NT2/D1 (cell line): Measurements from ENCODE around the gene PRND.

Experiments used
- DNase-seq: peaks from one replicate; pipeline ENCODE4 v3.0.0-alpha.2; 2011; ENCODE audit warnings: low read depth, low spot score
- H3K27me3 ChIP-seq: 2 replicates; pipeline ENCODE4 v1.6.0; 2011; ENCODE audit warnings: mild to moderate bottlenecking; ENCODE audit not compliant: insufficient read length, insufficient read depth
- H3K36me3 ChIP-seq: 2 replicates; pipeline ENCODE4 v1.6.1; 2011; ENCODE audit warnings: mild to moderate bottlenecking, low read length, mixed read lengths; ENCODE audit not compliant: insufficient read depth, insufficient read length
- H3K4me1 ChIP-seq: 2 replicates; pipeline ENCODE4 v1.5.1; 2011; ENCODE audit not compliant: insufficient read depth, insufficient read length
- H3K4me3 ChIP-seq: 2 replicates; pipeline ENCODE4 v1.5.1; 2011; ENCODE audit warnings: low read depth; ENCODE audit not compliant: insufficient read length
- H3K9ac ChIP-seq: 2 replicates; pipeline ENCODE4 v1.6.0; 2011; ENCODE audit warnings: low read depth; ENCODE audit not compliant: insufficient read length
- H3K9me3 ChIP-seq: 2 replicates; pipeline ENCODE4 v1.5.1; 2011; ENCODE audit warnings: mild to moderate bottlenecking, low read length; ENCODE audit not compliant: insufficient read depth
- SUZ12 ChIP-seq: IDR thresholded peaks from 2 replicates; pipeline ENCODE4 v1.6.1; 2011; ENCODE audit not compliant: insufficient read length, insufficient read depth; ENCODE audit errors: extremely low read depth
- YY1 ChIP-seq: IDR thresholded peaks from 2 replicates; pipeline ENCODE4 v1.6.1; 2011; ENCODE audit not compliant: insufficient read length, insufficient read depth
- ZNF274 ChIP-seq: IDR thresholded peaks from 2 replicates; pipeline ENCODE4 v1.6.1; 2011; ENCODE audit warnings: mild to moderate bottlenecking, low read depth, low read length

PRND gene

DNA sequence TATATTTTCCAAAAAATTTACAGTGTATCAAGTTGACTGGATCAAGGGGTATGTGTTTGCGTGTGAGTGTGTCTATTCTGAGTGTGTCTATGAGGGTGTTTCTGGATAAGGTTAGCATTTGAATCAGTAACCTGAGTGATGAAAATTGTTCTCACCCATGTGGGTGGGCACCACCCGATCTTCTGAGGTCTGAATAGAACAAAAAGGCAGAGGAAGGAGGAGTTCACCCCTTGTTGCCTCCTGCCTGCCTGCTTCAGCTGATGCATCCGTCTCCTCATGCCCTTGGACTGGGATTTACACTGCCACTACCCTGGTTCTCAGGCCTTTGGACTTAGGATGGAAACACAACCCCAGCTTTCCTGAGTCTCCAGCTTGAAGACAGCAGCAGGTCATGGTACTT, 13.7 kb upstream of the PRND start:
- TF ChIP-seq SUZ12 (no peak), ZNF274 (no peak), YY1 (no peak)
- H3K9me3 ChIP-seq = no peaks in the 10 kb centered on the region
- no peak for DNase-seq

GRCh38 chr20:4708856-4709255, 12.9 kb upstream of the PRND start:
- Histone ChIP-seq H3K36me3 (no peaks in the 10 kb centered on the region), H3K4me1 (peaks cover 5% of the 10 kb centered on the region), H3K9ac (no peak overlapping the region), H3K9me3 (no peaks in the 10 kb centered on the region), H3K27me3 (no peaks in the 10 kb centered on the region), H3K4me3 (no peak overlapping the region)
- TF ChIP-seq SUZ12 (no peak), YY1 (no peak), ZNF274 (no peak)
- no peak for DNase-seq

More for the DNA sequence above, 13.7 kb upstream of the PRND start:
- no peak overlapping the region for H3K9ac ChIP-seq
- H3K4me1 ChIP-seq = peaks cover 5% of the 10 kb centered on the region
- H3K27me3 ChIP-seq = no peaks in the 10 kb centered on the region
- H3K36me3 ChIP-seq = no peaks in the 10 kb centered on the region
- no peak overlapping the region for H3K4me3 ChIP-seq

- DNase-seq = no peak
- Histone ChIP-seq H3K27me3 (no peaks in the 10 kb centered on the region), H3K4me1 (no peaks in the 10 kb centered on the region), H3K36me3 (no peaks in the 10 kb centered on the region), H3K4me3 (no peak overlapping the region), H3K9ac (no peak overlapping the region), H3K9me3 (no peaks in the 10 kb centered on the region)
- no peak for TF ChIP-seq SUZ12
- TF ChIP-seq ZNF274 = no peak
- TF ChIP-seq YY1 = no peak
These were observed 12.2 kb upstream of the PRND start for GRCh38 chr20:4709261-4710105.

- no peaks in the 10 kb centered on the region for H3K27me3 ChIP-seq
- no peaks in the 10 kb centered on the region for H3K36me3 ChIP-seq
- H3K4me1 ChIP-seq = no peaks in the 10 kb centered on the region
- no peaks in the 10 kb centered on the region for H3K9me3 ChIP-seq
- H3K4me3 ChIP-seq = no peak overlapping the region
- no peak for DNase-seq
- TF ChIP-seq SUZ12 = no peak
- TF ChIP-seq YY1 = no peak
- no peak for TF ChIP-seq ZNF274
- no peak overlapping the region for H3K9ac ChIP-seq
These were observed 11.6 kb upstream of the PRND start for GRCh38 chr20:4710106-4710475.

DNA sequence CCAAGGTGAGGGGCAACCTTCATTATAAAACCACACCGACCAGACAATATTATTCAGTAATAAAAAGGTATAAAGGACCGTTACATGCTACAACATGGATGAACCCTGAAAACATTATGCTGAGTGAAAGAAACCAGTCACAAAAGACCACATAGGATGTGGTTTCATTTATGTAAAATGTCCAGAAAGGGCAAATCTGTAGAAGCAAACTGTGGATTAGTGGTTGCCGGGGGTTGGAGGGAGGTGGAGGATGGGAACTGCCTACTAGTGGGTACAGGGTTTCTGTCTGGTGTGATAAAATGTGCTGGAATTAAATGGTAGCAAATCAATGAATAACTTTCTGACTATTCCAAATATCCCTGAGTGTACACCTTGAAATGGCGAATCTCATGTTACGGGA, 10.2 kb upstream of the PRND start:
- H3K9ac ChIP-seq = no peak overlapping the region
- no peak overlapping the region for H3K4me3 ChIP-seq
- H3K27me3 ChIP-seq = no peaks in the 10 kb centered on the region
- H3K9me3 ChIP-seq = no peaks in the 10 kb centered on the region
- DNase-seq = no peak
- no peaks in the 10 kb centered on the region for H3K4me1 ChIP-seq
- no peak for TF ChIP-seq YY1
- no peak for TF ChIP-seq ZNF274
- TF ChIP-seq SUZ12 = no peak
- H3K36me3 ChIP-seq = no peaks in the 10 kb centered on the region

DNA sequence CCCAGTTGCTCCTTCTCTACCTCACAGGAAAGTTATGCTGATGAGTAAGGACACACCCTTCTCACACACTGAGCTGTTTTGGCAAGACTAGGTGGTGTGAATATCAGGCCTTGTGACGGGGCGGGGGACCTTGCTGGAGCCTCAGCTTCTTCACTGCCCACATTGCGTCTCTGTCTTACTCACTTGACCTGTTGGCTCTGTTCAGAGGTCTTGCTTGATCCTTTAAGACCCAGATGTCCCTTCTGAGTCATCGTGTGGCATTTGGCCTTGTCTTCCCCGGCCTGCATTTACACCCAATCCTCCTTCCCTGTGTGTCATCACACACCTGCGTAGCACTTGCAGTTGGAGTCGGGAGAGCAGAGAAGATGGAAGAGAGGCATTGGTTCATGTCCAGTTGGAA, 8.3 kb upstream of the PRND start:
- H3K36me3 ChIP-seq = no peaks in the 10 kb centered on the region
- no peak for DNase-seq
- H3K9me3 ChIP-seq = no peaks in the 10 kb centered on the region
- H3K4me3 ChIP-seq = no peak overlapping the region
- H3K9ac ChIP-seq = no peak overlapping the region
- no peaks in the 10 kb centered on the region for H3K4me1 ChIP-seq
- H3K27me3 ChIP-seq = no peaks in the 10 kb centered on the region
- TF ChIP-seq ZNF274 (no peak), YY1 (no peak), SUZ12 (no peak)

GRCh38 chr20:4714818-4715217, 6.9 kb upstream of the PRND start:
- Histone ChIP-seq H3K4me3 (no peak overlapping the region), H3K36me3 (no peaks in the 10 kb centered on the region), H3K4me1 (no peaks in the 10 kb centered on the region), H3K9ac (no peak overlapping the region), H3K9me3 (no peaks in the 10 kb centered on the region), H3K27me3 (no peaks in the 10 kb centered on the region)
- no peak for DNase-seq
- TF ChIP-seq YY1 (no peak), ZNF274 (no peak), SUZ12 (no peak)
